Activated CD4-positive, CD25-positive, alpha-beta regulatory T cell treated with anti-CD3 and anti-CD28 coated beads, Interleukin-2, amount 50 U/mL, for 16 hours (primary cell): ENCODE results near the gene LSM4.
"Not testable (repeated sequence)": the region's sequence is repeated elsewhere in the genome, so short reads cannot be mapped to it uniquely, and the experiment has no call there.

Experiments
- DNase-seq: peaks from one replicate; pipeline ENCODE4 v3.0.0-alpha.2; 2020; ENCODE audit warnings: low read depth, low spot score

The LSM4 gene

DNA sequence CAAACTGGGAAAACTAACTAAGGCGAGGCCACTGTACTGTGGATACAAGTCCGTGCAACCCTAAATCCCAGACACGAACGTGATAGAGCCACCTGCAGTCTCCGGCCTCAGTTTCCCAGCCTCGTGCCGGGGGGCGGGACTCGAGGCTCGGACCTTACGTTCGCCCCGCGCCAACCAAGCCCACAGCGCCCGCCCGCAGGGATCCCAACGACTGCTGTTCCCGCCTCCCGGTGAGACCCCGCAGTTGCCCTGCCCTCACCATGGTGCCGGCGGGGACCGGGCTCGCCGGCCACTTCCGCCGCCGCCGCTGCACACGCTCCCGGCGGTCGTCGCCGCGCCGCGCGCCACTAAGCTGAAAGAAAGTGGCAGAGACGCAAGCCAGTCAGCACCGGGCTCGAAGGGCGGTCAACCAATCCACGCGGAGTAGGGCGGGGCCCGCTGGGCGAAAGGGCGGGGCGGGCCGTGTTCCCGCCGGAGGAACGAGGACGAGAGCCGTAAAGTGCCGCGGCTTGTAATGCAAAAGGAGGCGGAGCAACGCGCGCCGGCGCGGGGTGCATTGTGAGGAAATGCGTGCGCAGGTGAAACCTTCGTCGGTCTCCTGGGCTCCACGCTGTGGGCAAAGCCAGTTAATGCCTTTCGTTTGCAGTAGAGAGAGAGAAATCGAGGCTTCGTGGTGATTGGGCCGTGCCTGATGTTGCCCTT, at the start of gene LSM4:
TSS of gene LSM4 (minus strand) at position 318 of the 702 bp plus-strand sequence. CDS start at position 262, 56 bp downstream.
- DNase-seq = peak; percentile 99

DNA sequence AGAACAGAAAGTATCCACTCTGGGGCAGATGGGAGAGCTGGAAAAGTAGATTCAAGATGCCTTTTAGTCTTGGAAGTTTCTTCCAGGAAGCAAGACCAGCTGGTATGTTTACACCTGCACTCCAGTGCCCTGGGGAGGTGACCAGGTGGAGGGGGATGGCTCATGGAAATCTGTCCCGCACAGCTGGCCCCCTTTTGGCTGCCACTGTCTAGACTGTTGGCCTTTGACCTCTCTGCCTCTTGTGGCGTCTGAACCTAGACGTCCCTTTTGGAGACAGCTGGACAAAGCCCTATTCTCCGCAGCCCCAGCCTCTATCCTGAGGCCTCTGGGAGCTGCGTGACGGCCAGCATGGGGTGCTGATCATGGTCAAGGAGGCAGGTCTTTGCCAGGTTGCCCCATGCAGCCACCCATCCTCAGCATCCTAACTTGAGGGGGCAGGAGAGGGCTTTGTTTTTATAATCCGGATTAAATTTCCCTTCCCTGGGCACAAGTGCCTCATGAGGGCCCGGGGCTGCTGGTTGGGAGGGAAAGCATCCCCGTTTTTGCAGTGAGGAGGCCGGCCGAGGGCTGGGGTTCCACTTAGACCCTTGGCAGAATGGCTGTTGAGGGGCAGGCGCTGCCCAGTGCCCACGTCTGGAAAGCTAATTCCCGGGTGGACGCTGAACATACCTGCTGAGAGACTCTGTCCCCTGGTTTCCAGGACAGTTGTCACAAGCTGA, 45.8 kb upstream of the LSM4 start:
- no peak for DNase-seq

DNA sequence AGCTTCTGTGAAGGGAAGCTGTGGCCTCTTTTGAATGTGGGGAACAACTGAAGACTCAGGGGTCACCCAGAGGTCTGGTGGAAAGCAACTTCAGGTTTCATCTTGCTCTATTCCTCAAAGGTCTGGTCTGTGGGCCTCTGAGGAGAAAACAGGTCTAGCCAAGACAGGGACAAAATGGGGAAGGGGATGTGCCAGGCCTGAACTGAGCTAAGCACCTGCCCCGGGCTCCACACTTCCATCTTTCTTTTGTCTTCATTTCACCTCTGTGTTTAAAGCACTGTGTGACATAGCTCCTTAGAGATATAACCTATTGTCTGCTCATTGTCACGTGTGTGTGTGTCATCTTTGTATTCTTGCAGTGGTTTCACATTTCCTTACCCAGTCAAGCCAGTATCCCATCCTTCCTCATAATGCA, 43.2 kb upstream of the LSM4 start:
- DNase-seq = no peak

DNA sequence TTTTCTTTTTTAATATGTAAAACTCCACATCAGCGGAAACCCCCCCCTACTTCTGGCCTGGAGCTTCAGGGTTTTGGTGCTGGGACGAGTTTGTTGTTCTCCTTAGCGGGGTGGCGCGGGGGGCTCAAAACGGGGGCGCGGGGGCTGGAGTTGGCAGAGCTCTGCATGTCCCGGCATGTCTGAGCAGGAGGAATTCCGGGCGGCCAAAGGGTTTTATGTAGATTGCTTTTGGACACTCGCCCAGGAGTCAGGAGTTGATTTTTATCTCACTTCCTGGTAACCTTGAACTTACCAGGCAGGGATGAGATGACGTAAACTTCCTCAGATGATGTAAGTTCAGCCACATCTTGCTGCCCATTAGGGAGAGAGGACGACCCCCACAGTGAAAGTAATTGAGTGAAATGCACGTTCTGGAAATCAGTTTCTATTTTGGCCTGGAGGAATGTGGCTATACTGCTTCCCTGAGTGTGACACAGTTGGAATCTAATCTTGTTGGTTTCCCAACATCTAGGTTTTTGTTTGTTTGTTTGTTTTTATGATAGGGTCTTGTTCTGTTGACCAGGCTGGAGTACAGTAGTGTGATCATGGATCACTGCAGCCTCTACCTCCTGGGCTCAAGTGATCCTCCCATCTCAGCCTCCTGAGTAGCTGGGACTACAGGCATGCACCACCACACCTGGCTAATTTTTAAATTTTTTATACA, 42.1 kb upstream of the LSM4 start:
- no peak for DNase-seq

DNA sequence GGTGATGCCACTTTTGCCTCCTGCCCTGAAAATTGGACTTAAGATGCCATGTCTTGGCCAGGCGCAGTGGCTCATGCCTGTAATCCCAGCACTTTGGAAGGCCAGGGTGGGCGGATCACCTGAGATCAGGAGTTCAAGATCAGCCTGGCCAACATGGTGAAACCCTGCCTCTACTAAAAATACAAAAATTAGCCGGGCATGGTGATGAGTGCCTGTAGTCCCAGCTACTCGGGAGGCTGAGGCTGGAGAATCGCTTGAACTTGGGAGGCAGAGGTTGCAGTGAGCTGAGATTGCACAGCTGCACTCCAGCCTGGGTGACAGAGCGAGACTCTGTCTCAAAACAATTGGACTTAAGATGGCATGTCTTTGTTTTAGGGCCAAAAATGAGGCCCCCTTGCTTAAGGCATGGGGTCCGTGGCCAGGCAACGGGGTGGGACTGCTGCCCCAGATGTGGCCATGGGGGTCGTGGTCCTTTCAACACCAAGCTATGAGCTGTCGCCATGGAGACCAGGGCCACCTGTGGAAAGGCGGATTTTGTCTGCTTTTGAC, 41.5 kb upstream of the LSM4 start:
- not testable (repeated sequence) for DNase-seq

DNA sequence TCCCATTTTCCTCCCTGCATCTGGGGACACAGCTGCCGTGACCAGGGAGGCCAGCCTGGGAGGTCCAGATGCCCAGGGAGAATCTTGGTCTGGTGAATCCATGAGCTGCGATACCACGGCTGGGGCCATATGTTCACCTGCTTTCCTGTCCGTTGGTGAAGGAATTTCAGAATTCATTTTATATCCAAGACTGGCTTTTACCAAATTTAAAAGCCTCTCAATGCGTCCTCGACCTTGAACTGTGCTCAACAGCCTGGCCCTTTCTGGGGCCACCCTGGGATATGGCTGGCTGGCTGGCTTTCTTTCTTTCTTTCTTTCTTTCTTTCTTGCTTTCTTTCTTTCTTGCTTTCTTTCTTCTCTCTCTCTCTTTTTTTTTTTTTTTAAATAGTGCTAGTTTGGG, 40.9 kb upstream of the LSM4 start:
- DNase-seq = no peak

DNA sequence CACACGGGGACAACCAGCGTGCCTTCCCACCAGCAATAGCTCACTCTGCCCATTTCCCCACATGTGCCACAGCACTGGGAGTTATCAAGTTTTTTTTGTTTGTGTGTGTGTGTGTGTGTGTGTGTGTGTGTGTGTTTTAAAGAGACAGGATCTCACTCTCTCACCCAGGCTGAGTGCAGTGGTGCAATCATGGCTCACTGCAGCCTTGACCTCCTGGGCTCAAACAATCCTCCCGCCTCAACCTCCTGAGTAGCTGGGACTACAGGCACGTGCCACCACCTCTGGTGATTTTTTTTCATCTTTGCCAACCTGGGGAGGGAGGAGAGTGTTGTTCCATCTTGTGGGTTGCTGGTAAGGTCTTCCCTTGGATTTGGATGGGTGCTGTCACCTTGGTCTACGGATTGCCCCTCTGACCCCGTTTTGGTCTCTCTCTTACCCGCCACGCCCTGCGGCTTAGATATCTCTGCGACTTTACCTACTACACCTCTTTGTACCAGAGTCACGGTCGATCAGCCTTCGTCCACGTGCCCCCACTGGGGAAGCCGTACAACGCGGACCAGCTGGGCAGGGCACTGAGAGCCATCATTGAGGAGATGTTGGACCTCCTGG, 40.2 kb upstream of the LSM4 start:
- DNase-seq = no peak

DNA sequence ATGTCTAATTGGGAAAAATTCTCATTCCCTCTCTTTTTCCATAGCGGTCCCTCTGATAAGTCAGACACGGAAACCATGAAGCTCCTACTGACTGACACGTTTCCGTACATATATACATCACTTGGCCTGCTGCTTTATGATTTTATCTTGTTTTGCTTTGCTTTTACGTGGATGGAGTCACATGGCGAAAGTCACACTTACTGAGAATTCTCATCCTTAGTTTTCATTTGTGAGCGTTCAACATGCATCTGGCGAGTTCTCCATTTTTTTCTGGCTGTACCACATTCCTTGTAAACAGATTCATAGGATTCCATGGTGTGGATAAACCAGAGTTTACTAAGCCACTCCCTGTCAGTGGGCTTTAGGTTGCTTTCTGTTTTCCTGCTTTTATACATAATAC, 38.8 kb upstream of the LSM4 start:
- DNase-seq = no peak

DNA sequence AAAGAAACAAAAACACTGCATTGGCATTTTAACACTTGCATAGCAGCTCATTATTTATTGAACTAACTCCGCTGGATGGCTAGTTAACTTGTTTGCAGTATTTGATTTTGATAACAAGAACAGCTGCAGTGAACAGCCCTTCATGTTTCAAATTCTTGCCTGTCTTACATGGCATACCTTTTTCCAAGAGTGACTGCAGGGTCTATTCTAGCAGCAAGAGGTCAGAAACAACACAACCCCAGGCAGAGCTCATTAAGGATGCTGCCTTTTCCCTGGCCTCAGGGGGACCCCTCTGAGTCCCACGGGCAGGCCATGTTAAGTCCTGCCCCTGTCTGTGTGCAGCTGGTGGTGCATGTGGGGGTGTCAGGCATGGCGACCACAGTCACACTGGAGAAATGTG, 34.2 kb upstream of the LSM4 start:
- no peak for DNase-seq

DNA sequence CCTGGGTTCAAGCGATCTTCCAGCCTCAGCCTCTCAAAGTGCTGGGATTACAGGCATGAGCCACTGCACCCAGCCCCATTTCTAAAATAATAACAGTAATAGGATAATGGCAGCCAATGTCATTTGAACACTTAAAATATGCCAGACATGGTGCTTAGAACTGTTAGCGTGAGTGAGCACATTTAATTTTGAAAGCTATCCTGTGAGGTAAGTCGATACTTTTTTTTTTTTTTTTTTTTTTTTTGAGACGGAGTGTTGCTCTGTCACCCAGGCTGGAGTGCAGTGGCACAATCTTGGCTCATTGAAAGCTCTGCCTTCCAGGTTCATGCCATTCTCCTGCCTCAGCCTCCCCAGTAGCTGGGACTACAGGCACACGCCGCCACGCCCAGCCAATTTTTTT, 31.9 kb upstream of the LSM4 start:
- DNase-seq = not testable (repeated sequence)

DNA sequence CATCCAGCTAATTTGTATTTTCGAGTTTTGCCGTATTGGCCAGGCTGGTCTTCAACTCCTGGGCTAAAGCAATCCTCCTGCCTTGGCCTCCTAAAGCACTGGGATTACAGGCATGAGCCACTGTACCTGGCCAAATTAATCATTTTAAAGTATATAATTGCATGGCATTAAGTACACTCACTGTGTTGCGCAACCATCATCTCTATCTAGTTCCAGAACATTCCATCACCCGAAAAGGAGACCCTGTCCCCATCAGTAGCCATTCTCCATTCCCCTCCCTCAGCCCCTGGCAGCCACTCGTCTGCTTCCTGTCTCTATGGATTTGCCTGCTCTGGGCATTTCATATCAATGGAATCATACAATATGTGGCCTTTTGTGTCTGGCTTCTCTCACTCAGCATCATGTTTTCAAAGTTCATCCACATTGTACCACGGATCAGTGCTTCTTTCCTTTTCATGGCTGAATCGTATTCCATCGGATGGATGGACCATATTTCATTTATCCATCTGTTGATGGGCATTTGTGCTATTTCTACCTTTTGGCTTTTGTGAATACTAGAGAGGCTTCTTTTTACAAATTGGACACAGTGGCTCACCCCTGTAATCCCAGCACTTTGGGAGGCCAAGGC, 30.6 kb upstream of the LSM4 start:
- DNase-seq = no peak

DNA sequence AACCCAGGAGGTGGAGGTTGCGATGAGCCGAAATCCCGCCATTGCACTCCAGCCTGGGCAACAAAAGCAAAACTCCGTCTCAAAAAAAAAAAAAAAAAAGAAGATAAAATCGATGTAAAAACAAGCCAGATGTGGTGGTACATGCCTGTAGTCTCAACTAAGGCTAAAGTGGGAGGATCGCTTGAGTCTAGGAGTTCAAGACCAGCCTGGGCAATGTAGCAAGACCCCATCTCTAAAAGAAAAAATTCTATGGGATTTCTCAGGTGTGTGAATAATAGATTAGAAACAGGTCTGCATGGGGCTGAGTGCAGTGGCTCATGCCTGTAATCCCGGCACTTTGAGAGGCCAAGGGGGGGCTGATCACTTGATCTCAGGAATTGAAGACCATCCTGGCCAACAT, 28.7 kb upstream of the LSM4 start:
- DNase-seq = no peak

DNA sequence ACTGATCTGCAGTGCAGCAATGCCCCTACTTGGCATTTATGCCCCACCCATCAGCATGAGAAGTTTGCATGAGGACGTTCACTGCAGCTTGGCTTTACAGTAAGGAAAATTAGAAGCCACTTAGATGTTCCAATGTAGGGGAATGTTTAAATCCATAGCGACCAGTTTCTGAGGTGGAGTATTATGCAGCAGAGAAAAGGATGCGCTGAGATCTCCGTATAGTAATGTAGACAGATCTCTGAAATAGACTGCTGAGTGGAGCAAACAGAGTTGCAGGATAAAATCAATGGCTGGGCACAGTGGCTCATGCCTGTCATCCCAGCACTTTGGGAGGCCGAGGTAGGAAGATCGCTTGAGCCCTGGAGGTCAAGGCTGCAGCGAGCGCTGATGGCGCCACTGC, 27.6 kb upstream of the LSM4 start:
- DNase-seq = no peak

DNA sequence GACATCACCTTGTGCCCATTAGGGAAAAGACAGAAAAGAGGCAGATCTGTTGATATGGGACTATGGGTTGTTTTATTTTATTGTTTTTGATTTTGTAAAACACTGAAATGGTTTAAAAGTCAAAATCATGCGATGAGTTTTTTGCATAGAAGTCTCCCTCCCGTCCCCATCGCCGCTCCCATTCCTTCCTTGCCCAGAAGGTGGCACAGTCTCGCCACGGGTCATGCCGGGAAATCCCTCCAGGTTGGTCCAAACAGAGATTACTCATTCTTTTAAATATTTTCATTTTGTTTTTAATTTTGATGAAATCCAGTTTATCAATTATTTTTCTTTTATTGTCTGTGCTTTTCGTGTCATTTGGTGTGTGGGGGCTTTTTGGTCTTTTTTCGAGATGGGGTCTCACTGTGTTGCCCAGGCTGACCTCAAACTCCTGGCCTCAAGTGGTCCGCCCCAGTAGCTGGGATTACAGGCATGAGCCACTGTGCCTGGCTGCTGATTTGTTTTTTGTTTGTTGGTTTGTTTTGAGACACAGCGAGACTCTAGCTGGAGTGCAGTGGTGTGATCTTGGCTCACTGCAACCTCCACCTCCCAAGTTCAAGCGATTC, 26.8 kb upstream of the LSM4 start:
- DNase-seq = no peak

DNA sequence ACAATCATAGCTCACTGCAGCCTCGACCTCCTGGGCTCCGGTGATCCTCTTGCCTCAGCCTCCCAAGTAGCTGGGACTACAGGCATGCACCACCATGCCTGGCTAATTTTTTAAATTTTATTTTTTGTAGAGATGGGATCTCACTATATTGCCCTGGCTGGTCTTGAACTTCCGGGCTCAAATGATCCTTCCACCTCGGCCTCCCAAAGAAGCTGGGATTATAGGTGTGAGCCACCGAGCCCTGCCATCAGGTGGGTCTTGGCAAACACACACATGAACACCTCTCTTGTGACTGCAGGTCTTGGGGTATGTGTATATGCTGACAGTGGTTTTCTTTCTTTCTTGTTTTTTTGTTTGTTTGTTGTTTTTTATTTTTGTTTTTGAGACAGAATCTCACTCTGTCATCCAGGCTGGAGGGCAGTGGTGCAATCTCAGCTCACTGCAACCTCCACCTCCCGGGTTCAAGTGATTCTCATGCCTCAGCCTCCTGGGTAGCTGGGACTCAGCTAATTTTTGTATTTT, 26.0 kb upstream of the LSM4 start:
- DNase-seq = not testable (repeated sequence)

DNA sequence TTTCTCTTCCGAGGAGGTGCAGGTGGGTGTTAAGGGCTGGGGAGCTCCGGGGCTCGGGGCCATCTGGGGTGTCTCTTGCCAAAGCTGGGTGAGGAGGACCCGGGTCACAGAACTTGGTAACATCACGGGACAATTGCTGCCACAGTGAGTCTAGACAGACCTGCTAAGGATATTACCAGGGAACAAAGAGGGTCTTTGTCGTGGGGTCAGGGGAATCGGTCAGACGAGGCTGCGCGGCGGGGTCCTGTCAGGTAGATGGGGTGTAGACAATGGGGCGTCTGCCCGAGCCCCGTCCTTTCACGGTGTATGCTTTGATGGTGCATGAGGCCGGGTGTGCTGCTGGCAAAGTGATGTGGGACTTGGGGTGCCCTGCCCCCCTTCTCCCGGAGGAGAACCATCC, 25.3 kb upstream of the LSM4 start:
- DNase-seq = no peak

DNA sequence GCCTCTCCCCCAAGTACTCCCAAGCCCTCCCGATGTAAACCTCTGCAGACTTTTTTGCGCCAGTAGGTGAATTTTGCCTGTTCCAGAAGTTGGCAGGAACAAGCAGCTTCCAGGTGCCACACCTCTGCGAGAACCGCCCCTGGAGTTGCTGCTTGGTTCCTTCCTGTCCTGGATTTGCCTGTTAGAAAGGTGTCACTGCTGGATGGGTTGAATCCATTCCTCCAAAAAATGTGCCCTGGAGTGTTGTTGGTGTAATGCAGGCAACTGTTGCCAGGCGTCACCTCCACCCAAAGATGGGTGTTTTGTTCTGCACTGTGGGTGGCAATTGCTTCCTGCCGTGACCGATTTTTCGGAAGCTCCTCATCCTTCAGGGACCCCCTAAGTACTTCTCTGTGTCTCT, 23.2 kb upstream of the LSM4 start:
- no peak for DNase-seq

DNA sequence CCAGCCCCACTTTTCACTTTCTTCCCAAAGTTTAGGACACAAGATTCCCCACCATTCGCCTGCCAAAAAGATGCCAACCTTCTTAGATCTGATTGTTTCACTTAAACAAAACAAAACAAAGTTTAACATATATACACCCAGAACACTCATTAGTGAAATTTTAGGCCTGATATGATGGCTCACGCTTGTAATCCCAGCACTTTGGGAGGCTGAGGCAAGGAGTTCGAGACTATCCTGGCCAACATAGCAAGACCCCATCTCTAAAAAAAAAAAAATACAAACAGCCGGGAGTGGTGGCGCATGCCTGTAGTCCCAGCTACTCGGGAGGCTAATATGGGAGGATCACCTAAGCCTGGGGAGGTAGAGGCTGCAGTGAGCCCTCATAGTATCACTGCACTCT, 22.4 kb upstream of the LSM4 start:
- DNase-seq = no peak

DNA sequence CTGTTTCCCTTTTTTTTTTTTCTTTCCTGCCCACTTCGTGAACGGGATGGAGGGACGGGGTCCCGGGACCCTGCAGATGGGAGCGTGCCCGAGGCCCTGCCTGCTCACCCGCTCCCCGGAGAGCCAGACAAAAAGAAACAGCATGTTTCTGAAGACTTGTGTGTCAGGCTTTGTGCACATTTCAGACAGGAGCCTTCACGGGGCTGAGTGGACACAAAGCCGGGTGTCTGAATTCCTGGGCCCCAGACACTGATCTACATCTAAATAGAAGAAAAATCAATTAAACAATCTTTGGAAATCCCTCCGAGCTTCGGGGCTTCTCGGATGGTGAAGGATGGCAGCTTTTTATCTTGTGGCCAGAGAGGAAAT, 21.7 kb upstream of the LSM4 start:
- DNase-seq = no peak

DNA sequence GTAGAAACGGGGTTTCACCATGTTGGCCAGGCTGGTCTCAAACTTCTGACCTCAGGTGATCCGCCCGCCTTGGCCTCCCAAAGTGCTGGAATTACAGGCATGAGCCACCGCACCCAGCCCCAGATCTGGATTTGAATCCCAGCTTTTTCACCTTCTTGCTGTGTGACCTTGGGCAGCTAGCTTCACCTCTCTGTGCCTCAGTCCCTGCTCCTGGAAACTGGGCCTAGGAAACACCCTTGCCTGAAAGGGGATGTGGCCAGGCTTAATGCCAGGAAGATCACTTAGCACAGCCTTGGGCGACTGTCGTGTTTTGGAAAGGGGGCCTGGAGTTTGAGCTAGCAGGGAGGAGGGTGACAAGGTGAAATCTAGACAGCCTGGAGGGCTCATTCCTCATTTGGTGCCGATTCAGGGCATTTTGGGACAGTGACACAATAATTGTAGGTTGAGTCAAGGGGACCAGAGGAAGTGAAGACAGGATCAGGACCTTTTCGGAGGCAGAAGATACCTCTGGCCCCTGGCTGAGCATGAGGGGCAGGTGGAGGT, 19.3 kb upstream of the LSM4 start:
- no peak for DNase-seq
